HepG2 (cell line): ENCODE measurements around the gene IQCE. TPM values are rescaled to one million over a fixed set of nuclear protein-coding genes. Genes with fewer than 3 reads are reported as not detected.

Experiments used
- FOXA1 ChIP-seq, 2 experiments: fragments of 450-650 bp in 1 of 2; sonication (generic) in 1 of 2; formaldehyde crosslinking in 1 of 2; IDR thresholded peaks; 2 replicates each; pipeline versions ENCODE4 v1.4.0 to v1.6.1; 2016 to 2020; ENCODE audit warnings: missing genetic modification reagents in 1 of 2
- HMGA1 ChIP-seq: sonication (generic); formaldehyde crosslinking; conservative IDR thresholded peaks from 2 replicates; pipeline ENCODE4 v1.4.0; 2020; ENCODE audit warnings: missing genetic modification reagents
- HOXD1 ChIP-seq: sonication (generic); formaldehyde crosslinking; IDR thresholded peaks from 2 replicates; pipeline ENCODE4 v1.5.0; 2020; ENCODE audit warnings: missing genetic modification reagents
- PCBP1 ChIP-seq: fragments of 200-400 bp; formaldehyde crosslinking; IDR thresholded peaks from 2 replicates; pipeline ENCODE4 v1.6.1; 2017; ENCODE audit warnings: mild to moderate bottlenecking, low read depth, low read length, borderline replicate concordance
- REXO4 ChIP-seq: sonication (generic); formaldehyde crosslinking; IDR thresholded peaks from 2 replicates; pipeline ENCODE4 v1.8.0; 2022; ENCODE audit warnings: missing genetic modification reagents, mild to moderate bottlenecking, borderline replicate concordance
- SAP130 ChIP-seq: IDR thresholded peaks from 2 replicates; pipeline ENCODE4 v1.6.1; 2016; ENCODE audit warnings: low read depth
- SETDB1 ChIP-seq: sonication (generic); formaldehyde crosslinking; IDR thresholded peaks from 2 replicates; pipeline ENCODE4 v1.5.1; 2020; ENCODE audit warnings: missing genetic modification reagents, mild to moderate bottlenecking, borderline replicate concordance
- TBX3 ChIP-seq: fragments of 450-650 bp; IDR thresholded peaks from 2 replicates; pipeline ENCODE4 v1.6.1; 2017; ENCODE audit warnings: antibody characterized with exemption, mild to moderate bottlenecking, inconsistent platforms, borderline replicate concordance
- THAP11 ChIP-seq: IDR thresholded peaks from 2 replicates; pipeline ENCODE4 v1.6.1; 2016; ENCODE audit warnings: missing biosample characterization, missing genetic modification reagents
- ZNF367 ChIP-seq: sonication (generic); formaldehyde crosslinking; IDR thresholded peaks from 2 replicates; pipeline ENCODE4 v1.4.0; 2020; ENCODE audit warnings: missing genetic modification reagents, borderline replicate concordance
- ZNF652 ChIP-seq: IDR thresholded peaks from 2 replicates; pipeline ENCODE4 v1.6.1; 2016; ENCODE audit warnings: low read depth, borderline replicate concordance
- ZNF724P ChIP-seq: sonication (generic); formaldehyde crosslinking; IDR thresholded peaks from 2 replicates; pipeline ENCODE4 v1.8.0; 2022; ENCODE audit warnings: missing genetic modification reagents, borderline replicate concordance
- polyA plus RNA-seq, 8 experiments: library from polyadenylated mRNA; depleted of rRNA in 3 of 8; stranded (reverse) in 7 of 8; unstranded in 1 of 8; fragments of >200 nt; fragmentation: Illumina TruSeq in 4 of 8; extraction: Trizol in 4 of 8; gene quantifications; 2 replicates each; pipeline versions ENCODE4 v1.2.1 to v1.2.3, GENCODE V29; 2011 to 2016; ENCODE audit warnings: low read depth in 4 of 8, missing spikeins in 1 of 8, mixed read lengths in 1 of 8; ENCODE audit not compliant: insufficient read depth in 1 of 8
- total RNA-seq, 5 experiments: library from RNA; depleted of rRNA; stranded (reverse); fragments of >200 nt; fragmentation: Illumina TruSeq; extraction: Trizol; gene quantifications; 2 replicates each; pipeline ENCODE4 v1.2.3, GENCODE V29; 2016; ENCODE audit warnings: low read depth in 1 of 5
- TF ChIP-seq, protein P1 (sequence below), 2 experiments: fragments of 450-650 bp in 1 of 2; sonication (generic) in 1 of 2; formaldehyde crosslinking in 1 of 2; IDR thresholded peaks; 2 replicates each; pipeline versions ENCODE4 v1.6.1 to v1.8.0; 2016 to 2022; ENCODE audit warnings: antibody characterized with exemption in 1 of 2, mild to moderate bottlenecking in 1 of 2, missing genetic modification reagents in 1 of 2
- TF ChIP-seq, protein P2 (sequence below): IDR thresholded peaks from 2 replicates; pipeline ENCODE4 v1.6.1; 2012; ENCODE audit warnings: low read length, improper control_type of control experiment

IQCE gene
- total and polyA plus RNA-seq, 2 of the 13 experiments (the other 11 are each of a cell fraction or from before 2014, with no cell fraction given): 1.5 to 2.5 TPM

DNA sequence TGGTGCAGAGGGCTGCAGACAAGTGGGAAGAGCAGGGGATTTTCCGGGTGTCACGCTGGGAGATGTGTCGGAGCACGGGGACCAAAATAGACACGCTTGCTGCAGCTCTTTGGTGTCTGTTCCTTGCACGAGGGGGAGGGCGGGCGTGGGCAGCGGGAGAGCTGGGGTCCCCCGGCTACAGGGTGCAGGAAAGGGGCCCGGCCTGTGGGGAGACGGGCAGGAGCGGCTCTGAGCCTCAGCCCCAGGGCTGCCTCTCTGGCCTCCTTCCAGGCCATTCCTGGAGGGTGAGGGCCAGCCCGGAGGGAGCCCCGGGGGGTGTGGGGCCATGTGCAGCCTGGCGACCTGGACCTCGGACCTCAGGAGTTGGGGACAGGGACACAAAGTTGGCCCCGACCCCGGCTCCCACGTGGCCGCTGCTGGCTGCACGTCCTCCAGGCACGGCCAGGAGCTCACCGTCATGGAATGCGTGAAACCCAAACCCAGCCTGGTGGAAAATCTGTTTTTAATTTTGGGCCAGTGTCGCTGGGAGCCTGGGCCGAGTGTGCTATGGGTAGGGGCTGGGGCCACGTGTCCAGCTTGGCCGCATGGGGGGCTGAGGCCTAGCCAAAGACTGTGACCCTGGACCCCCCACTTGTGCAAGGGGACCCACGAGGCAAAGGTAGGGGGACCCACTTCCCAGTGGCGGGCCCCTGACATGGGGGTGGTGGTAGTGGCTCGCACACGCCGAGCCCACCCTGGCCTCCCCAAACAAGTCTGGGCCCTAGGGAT is 79.6 kb downstream of the IQCE start (continued):
- TF ChIP-seq, protein P1, sequence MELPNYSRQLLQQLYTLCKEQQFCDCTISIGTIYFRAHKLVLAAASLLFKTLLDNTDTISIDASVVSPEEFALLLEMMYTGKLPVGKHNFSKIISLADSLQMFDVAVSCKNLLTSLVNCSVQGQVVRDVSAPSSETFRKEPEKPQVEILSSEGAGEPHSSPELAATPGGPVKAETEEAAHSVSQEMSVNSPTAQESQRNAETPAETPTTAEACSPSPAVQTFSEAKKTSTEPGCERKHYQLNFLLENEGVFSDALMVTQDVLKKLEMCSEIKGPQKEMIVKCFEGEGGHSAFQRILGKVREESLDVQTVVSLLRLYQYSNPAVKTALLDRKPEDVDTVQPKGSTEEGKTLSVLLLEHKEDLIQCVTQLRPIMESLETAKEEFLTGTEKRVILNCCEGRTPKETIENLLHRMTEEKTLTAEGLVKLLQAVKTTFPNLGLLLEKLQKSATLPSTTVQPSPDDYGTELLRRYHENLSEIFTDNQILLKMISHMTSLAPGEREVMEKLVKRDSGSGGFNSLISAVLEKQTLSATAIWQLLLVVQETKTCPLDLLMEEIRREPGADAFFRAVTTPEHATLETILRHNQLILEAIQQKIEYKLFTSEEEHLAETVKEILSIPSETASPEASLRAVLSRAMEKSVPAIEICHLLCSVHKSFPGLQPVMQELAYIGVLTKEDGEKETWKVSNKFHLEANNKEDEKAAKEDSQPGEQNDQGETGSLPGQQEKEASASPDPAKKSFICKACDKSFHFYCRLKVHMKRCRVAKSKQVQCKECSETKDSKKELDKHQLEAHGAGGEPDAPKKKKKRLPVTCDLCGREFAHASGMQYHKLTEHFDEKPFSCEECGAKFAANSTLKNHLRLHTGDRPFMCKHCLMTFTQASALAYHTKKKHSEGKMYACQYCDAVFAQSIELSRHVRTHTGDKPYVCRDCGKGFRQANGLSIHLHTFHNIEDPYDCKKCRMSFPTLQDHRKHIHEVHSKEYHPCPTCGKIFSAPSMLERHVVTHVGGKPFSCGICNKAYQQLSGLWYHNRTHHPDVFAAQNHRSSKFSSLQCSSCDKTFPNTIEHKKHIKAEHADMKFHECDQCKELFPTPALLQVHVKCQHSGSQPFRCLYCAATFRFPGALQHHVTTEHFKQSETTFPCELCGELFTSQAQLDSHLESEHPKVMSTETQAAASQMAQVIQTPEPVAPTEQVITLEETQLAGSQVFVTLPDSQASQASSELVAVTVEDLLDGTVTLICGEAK (IDR thresholded peaks at IDR 0.05): no peak
- TF ChIP-seq, protein P1 (CRISPR knock-in tag; IDR thresholded peaks at IDR 0.05): peak; percentile 81; the same call in 1 of the 2 replicates
- no peak for TF ChIP-seq REXO4 (CRISPR knock-in tag)
- TF ChIP-seq TBX3: no peak
- TF ChIP-seq HMGA1: no peak
- no peak for TF ChIP-seq SETDB1 (CRISPR knock-in tag)
- peak; percentile 84; the same call in 1 of the 2 replicates for TF ChIP-seq ZNF724P (CRISPR knock-in tag)
- TF ChIP-seq, protein P2, sequence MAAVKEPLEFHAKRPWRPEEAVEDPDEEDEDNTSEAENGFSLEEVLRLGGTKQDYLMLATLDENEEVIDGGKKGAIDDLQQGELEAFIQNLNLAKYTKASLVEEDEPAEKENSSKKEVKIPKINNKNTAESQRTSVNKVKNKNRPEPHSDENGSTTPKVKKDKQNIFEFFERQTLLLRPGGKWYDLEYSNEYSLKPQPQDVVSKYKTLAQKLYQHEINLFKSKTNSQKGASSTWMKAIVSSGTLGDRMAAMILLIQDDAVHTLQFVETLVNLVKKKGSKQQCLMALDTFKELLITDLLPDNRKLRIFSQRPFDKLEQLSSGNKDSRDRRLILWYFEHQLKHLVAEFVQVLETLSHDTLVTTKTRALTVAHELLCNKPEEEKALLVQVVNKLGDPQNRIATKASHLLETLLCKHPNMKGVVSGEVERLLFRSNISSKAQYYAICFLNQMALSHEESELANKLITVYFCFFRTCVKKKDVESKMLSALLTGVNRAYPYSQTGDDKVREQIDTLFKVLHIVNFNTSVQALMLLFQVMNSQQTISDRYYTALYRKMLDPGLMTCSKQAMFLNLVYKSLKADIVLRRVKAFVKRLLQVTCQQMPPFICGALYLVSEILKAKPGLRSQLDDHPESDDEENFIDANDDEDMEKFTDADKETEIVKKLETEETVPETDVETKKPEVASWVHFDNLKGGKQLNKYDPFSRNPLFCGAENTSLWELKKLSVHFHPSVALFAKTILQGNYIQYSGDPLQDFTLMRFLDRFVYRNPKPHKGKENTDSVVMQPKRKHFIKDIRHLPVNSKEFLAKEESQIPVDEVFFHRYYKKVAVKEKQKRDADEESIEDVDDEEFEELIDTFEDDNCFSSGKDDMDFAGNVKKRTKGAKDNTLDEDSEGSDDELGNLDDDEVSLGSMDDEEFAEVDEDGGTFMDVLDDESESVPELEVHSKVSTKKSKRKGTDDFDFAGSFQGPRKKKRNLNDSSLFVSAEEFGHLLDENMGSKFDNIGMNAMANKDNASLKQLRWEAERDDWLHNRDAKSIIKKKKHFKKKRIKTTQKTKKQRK: no peak
- TF ChIP-seq HOXD1 (CRISPR knock-in tag): peak; percentile 86
- TF ChIP-seq FOXA1 (IDR thresholded peaks at IDR 0.05): no peak
- peak; percentile 33; the same call in 1 of the 2 replicates for TF ChIP-seq FOXA1 (CRISPR knock-in tag; IDR thresholded peaks at IDR 0.05)
- peak; percentile 31; the same call in 1 of the 2 replicates for TF ChIP-seq THAP11 (CRISPR knock-in tag)
- peak; percentile 77; the same call in 1 of the 2 replicates for TF ChIP-seq ZNF367
- TF ChIP-seq SAP130 (CRISPR knock-in tag): peak; percentile 97
- no peak for TF ChIP-seq PCBP1
- no peak for TF ChIP-seq ZNF652 (CRISPR knock-in tag)
